ENCODE data around the gene PI4K2A.
A peak's percentile ranks its signal among the peaks of the same experiment; 100 is the strongest.

Gene PI4K2A

DNA sequence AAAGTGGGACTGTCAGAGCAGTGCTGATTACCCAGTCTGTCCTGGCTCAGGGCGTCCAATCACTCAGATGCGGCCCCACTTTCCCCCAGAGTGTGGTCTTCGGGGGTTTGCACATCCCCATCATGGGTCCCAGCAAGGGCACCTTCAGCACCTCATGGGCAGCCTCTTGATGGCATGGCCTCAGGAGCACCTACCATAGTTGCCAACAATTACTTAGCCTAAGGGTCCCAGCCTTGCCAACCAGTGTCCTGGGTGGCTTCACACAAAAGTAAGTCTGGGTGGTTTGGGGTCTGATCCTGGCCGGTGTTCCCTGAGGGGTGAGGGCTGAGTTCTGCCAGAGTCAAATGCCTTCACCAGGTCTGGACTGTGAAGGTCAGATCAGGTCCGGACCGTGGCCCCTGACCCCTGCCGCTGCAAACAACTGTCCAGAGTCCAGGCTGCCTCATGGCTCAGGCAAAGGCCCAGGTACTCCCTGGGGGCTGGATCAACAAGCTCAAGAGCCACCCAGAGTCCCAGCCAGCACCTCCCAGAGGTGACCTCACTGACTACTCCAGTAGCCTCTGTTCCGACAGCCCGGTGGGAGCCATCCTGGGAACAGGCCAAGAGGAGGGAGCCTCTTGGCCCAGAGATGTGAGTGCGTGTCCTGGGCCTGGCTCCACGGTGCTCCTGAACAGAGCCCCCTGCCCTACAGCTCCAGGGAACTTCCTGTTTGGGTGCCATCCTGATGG, 66.8 kb downstream of the PI4K2A start:
- no peak for DNase-seq

DNA sequence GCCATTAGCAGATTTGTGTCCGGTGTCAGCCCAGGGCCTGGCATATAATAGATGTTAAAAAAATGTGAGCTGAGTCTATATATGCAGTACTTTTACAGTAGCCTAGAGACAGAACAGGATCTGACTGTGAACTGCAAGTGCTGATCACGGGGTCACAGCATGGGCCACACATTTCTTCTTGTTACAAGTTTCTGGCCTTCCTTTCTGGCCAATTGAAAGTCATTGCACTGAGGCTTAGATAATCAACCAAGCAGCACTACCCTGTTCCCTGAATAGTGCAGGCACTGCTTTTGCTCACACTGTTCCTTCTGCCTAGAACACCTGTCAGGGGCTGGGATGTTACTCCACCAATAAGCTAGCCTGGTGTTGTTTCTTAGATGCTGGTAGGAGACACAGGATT, 67.7 kb downstream of the PI4K2A start:
- DNase-seq, result no peak

DNA sequence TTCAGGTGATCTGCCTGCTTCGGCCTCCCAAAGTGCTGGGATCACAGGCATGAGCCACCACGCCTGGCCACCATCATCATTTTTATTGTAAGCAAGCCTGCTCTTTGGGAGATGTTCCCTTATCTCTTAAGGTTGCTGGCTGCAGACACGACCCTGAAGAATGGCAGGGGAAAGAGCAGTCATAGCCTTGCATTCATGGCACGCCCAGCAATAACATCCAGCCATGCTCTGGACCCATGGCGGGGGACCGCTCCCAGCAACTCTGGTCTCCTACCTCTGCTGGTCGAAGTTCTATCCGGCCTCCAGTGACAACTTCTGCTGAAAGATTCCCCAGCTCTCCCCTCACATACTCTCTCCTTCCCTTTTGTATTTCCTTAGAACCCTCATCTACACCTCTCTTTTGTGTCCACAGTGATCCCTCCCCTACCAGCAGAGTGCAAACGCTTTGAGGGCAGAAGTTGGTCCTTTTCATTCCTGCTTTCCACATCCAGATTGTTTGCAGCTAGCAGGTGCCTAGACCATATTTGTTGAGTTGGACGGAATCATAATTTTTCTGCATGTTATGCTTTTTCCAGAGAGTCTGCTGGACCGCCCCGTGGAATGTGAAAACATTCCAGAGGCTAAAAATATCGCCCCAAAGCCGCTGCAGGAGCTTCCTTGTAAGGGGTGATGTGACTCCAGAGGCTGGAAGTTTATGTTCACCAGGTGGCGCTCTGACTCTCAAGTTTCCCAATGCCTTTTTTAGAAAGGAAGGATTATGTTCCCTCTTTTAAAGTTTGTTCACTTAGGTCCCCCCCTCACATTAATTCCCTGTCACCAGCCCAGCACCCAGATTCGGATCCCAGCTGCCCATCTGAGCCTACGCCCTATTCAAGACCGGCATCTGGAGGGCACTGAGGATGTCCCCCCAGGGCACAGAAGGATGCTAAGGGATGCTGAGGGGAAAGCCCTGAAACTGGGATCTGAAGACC, 68.8 kb downstream of the PI4K2A start:
- peak; percentile 48 for DNase-seq

DNA sequence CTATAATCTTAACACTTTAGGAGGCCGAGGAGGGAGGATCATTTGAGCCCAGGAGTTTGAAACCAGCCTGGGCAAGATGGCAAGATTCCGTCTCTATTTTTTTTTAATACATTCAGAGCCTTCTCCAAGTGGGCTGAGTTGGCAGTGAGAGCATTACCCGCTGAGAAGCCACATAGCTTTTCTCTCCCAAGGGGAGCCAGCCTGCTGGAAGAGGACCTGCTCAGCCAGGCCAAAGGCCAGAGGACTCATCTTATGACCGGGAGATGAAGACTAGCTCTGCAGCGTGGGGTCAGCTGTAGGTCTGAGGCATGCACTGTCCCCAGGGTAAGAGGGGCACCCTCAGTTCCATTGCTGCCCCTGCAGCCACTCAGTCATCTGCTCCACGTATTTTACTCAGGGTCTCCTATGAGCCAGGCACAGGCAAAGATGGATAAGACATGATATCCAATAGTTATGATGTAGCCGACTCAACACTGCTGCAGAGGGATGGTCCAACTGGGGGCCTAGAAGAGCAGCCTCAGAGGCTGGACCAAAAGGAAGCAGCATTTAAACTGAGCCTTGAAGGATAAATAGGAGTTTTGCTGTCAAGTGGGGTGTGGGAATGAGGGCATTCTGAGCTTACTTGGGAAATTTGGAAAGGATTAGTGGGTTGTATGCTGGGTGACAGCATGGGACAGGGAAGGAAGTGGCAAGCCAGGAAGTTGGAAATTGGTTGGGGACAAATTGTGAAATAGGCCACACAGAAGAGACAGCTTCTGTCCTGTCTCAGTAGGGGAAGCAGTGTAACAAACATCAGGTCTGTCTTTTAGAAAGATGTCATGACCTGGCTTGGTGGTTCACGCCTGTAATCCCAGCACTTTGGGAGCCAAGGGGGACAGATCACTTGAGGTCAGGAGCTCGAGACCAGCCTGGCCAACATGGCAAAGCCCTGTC, 71.4 kb downstream of the PI4K2A start:
- DNase-seq, result no peak

DNA sequence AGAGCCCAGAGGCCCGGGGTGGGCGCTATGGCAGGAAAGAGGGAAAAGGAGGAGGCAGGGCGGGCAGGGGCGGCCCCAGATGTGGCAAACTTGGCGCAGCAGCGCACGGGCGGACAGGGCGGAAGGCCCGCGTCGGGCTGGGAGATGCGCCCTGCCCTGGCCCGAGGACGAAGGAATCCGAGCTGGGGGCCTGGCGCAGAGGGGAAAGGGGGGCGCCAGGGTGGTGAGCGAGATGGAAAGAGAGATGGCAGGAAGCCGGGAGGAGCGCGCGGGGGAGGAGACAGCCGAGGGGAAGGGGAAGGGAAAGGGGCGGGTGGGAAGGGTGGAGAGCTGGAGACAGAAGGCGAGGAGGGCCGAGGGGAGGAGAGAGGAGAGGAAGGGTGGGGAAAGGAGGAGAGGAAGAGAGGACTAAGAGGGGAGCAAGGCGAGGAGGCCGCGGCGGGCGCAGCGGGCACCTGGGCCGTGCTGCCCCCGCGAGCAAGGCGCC, 72.9 kb downstream of the PI4K2A start, which contains the start of gene MARVELD1:
TSS of gene MARVELD1 (plus strand) at position 392 of the 487 bp plus-strand sequence. CDS start 147 bp downstream, outside the sequence.
- DNase-seq, result no peak

DNA sequence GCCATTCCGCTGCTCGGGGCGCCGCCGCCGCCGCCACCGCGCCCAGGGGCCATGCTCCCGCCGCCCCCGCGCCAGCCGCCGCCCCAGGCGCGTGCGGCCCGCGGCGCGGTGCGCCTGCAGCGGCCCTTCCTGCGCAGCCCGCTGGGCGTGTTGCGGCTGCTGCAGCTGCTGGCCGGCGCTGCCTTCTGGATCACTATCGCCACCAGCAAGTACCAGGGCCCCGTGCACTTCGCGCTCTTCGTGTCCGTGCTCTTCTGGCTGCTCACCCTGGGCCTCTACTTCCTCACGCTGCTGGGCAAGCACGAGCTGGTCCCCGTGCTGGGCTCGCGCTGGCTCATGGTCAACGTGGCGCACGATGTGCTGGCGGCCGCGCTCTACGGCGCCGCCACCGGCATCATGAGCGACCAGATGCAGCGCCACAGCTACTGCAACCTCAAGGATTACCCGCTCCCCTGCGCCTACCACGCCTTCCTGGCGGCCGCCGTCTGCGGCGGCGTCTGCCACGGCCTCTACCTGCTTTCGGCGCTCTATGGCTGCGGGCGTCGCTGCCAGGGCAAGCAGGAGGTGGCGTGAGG, 73.4 kb downstream of the PI4K2A start:
- peak; percentile 58 for DNase-seq

DNA sequence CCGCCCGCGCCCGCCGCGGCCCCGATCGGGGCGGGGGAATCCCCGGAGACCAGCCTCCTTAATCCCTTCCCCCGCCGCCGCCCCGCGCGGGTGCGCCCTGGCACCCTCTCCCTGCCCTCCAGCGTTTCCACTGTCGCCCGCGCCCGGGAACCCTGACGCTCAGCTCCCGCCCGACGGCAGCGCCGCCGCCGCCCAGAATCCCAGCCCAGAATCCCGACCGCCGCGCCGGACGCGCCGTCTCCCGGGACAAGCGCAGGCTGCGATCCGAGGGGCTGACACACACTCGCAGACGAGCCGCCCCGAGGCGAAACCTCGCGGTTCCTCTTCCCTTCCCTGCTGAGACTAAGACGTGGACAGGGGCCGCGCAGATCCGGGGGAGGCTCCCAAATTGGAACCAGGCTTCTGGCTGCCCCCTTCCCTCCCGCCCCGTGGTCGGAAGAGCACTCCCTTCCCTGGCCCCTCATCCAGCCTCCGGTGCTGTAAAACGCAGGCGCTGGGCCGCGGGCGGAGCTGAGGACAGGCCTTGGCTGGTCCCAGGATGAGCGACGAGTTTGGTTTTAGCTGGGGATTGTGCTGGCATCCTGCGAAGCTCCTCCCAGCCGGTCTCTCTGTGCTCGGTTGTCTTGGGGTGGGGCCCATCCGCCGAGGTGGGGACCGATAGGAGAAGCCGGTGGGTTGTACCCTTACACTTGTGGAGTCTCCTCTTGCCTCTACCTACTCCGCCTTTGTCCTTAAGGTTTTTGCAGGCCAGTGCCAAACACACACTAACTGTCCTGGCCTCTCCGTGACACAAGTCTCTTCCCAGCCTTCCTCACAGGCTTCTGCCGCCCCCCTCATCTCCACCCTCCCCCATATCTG, 74.2 kb downstream of the PI4K2A start:
- DNase-seq, result no peak

DNA sequence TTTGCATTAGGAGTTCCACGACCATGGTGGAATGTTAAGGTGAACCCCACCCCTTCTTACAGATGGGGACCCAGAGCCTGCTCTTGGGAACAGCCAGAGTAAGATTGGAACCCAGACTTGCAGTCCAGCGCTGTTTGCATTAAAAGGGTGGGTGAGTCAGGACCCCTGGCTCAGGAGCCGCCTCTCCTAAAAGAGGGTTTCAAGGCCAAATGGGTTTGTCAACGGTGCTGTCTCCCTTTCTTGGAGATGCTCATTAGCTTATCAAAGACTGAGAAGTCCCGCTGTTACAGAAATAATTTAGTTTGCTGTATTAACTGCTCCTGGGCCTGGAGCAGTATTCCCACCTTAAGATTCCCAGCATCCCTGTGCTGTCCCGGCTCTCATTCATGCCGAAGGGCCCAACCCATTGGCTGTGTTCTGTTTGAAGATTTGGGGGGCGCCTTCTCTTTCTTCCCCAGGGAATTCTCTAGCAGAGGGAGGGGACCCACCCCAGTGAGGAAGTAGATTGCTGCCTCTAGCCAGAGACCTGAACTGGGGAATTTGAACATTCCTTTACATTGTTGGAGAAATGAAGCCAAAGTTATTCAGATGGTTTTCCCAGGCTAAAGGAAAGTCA, 74.9 kb downstream of the PI4K2A start:
- DNase-seq, result no peak

DNA sequence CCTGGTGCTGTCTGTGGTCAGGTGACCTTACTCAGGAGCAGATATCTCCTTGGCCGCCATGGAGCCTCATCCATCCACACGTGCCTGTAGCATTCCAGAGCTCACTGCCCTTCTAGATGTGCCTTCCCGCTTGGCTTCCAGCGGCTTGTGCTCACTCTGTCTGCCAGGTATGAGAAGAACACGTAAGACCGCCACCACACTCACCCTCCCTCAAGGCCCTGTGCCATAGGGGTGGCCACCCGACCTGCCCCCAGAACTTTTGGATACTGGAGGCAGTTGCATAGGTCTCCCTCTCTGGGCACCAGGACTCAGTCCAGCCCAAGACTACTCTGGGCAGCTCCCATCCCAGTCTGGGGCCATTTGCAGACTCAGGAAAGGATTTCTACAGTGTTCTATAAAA, 77.2 kb downstream of the PI4K2A start:
- no peak for DNase-seq

DNA sequence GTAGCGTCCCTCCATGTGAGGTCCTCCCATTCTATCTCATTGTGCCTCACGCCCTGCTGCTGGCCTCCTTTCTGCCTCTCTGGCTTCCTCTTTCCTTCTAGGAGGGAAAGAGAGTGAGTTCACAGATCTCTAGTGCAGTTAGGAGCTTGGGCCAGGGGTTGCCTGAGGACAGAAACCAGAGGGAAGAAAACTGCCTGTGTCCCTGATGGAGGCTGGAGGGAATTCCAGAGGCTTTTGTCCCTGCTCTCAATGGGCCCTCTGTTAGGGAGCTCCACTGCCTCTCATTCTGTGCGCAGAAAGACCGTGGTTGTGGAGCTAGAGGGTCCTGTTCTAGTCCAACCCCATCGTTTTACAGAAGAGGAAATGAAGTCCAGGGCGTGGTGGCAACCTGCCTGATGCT, 77.7 kb downstream of the PI4K2A start:
- no peak for DNase-seq

DNA sequence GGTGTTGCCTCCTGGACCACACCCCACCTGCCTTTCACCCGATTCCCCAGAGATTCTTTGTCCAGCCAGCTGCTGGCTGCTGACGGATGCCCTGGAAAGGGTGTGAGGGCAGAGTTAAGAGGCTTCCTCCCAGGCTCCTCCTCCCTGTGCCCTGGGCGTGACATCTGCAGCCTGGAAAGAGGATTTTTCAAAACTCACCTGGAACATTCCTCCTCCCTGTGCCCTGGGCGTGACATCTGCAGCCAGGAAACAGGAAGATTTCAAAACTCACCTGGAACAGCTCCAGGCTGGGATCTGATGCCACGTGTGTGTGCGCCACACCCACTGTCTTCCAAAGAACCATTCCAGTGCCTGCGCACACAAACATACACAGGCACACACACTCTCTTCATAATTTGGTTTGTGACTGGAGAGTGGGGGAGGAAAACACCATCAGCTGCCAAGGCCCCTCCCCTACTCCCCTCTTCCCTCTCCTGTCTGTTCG, 78.2 kb downstream of the PI4K2A start:
- no peak for DNase-seq

DNA sequence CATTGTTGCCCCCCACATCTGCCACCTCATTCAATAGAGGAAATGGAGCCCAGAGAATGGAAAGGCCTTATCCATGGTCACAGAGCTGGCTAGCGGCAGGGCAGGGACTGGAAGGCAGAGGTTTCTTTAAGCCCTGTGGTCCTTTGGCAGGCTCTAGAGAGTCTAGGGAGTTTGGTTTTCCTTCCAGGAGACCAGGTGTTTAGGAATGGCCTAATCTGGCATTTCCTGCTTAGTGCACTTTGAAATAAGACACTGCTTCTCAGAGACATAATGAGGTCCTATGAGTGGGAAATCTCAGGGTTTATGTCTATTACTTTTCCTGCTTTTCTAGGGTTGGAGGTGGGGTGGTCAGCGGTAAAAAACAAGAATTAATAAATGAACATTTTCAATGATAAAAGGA, 79.1 kb downstream of the PI4K2A start:
- no peak for DNase-seq

DNA sequence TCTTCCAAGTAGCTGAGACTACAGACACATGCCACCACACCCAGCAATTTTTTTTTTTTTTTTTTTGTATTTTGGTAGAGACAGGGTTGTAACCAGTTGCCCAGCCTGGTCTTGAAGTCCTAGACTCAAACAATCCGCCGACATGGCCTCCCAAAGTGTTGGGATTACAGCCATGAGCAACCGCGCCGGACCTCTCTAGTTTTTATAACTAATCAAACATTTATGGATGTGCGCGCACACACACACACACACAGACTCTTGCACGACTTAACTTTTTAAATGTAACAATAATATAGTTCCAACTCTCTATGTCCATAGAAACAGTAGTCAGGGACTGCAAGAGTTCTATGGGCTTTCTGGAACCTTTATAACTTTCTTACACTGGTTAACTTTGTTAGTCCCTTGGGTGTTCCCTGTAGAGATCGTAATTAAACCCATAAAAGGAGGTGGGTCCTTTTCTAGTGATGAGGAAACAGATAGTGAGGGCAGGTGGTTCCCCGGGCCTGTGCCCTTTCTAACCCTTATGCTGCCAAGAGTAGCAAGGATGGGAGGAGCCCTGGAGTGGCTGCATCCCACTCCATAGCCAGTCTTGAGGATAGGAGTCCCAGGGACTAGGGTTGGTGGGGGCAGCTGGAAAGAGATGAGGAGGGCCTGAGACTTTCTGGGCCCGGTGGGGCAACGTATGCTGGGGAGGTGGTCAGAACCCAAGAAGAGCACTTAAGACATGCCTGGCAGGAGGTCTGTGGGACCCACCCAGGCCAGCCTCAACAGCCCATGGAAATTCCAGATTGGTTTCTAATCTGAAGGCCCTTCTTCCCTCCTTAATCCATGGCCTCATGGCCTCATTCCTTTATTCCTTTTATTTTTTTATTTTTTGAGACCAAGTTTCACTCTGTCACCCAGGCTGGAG, 81.7 kb downstream of the PI4K2A start:
- no peak for DNase-seq

DNA sequence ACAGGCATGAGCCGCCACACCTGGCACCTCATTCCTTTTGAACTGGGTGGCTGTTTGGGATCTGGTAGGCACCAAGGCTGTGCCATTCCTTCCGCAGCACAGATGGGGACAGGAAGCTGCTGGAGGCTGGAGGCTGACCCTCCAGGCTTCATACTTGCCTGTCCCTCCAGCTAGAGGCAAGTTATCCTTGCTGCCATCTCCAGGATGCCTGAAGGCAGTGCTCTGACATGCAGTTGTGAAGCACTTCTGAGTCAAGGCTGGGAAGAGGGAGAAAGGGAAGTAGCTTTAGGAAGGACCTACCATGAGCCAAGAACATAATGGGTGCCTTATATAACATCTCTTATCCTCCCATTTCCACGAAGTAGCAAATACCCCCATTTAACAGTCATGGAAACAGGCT, 82.5 kb downstream of the PI4K2A start:
- DNase-seq, result no peak

DNA sequence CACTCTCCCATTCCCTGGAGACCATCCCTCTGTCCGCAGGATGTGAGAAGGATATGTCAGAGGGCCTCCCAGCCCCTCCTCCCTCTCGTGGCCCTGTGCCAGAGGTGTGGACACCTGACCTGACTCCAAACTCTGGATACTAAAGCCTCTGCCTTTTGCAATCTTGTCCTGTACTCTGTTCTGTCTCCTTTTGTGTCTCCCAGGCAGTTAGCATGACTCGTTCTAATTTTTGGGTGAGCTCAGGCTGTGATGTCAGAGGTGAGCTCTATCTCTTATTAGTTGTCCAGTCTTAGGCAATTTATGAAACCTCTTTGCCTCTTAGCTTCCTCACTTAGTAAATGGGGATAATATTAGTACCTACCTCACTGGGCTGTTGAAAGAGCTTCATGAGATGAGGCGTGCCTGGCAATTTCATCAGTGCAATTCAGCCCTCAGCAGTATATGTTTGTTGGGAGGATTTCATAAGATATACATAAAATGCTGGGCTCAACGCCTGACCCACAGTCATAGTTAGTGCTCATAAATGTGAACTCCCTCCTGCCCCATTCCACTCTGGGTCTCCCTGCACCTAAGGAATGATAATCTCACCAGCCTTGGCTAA, 84.0 kb downstream of the PI4K2A start:
- no peak for DNase-seq
